Pericardium fibroblast (primary cell): ENCODE measurements around the gene EPX. TPM values are rescaled to one million over a fixed set of nuclear protein-coding genes. Genes with fewer than 3 reads are reported as not detected.

Experiments
- total RNA-seq: library from RNA; depleted of rRNA; stranded (reverse); fragments of >200 nt; gene quantifications from 2 replicates; pipeline ENCODE4 v1.2.3, GENCODE V29; 2015

EPX gene, protein sequence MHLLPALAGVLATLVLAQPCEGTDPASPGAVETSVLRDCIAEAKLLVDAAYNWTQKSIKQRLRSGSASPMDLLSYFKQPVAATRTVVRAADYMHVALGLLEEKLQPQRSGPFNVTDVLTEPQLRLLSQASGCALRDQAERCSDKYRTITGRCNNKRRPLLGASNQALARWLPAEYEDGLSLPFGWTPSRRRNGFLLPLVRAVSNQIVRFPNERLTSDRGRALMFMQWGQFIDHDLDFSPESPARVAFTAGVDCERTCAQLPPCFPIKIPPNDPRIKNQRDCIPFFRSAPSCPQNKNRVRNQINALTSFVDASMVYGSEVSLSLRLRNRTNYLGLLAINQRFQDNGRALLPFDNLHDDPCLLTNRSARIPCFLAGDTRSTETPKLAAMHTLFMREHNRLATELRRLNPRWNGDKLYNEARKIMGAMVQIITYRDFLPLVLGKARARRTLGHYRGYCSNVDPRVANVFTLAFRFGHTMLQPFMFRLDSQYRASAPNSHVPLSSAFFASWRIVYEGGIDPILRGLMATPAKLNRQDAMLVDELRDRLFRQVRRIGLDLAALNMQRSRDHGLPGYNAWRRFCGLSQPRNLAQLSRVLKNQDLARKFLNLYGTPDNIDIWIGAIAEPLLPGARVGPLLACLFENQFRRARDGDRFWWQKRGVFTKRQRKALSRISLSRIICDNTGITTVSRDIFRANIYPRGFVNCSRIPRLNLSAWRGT
- not detected in 2 replicates for total RNA-seq

DNA sequence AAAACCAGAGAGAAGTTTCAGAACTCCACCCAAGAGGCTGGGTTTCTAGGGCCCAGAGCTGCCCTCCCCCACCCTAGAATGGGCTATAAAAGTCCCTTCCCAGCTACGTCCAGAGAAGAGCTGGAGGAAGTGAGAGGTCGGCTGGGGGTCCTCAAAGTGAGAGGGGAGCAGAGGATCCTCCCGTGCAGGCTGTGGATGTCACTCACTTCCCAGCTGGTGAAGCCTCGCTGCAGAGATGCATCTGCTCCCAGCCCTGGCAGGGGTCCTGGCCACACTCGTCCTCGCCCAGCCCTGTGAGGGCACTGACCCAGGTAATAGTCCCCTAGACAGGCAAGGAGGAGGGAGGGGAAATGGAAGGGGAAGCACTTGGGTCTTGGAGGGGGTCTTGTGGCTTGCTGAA is at the start of gene EPX:
Gene EPX, plus strand, starts transcription at position 115 of the 400 bp plus-strand sequence. Its CDS starts 121 bp downstream, at position 236.

GRCh38 chr17:58147930-58148434 is 44.5 kb upstream of the EPX start, which contains the start of gene OR4D1:
Gene OR4D1 (plus strand): TSS chr17:58148384. CDS start chr17:58155154, 6,770 bp downstream.

GRCh38 chr17:58166682-58167081 is 25.8 kb upstream of the EPX start, which contains the start of gene OR4D2:
Gene OR4D2 (plus strand): TSS chr17:58166982. CDS start chr17:58169656, 2,674 bp downstream.

GRCh38 chr17:58219007-58219788 is 26.7 kb downstream of the EPX start, which contains the start of gene MKS1:
Gene MKS1 (minus strand): TSS chr17:58219255. CDS start chr17:58219230, 25 bp downstream.

DNA sequence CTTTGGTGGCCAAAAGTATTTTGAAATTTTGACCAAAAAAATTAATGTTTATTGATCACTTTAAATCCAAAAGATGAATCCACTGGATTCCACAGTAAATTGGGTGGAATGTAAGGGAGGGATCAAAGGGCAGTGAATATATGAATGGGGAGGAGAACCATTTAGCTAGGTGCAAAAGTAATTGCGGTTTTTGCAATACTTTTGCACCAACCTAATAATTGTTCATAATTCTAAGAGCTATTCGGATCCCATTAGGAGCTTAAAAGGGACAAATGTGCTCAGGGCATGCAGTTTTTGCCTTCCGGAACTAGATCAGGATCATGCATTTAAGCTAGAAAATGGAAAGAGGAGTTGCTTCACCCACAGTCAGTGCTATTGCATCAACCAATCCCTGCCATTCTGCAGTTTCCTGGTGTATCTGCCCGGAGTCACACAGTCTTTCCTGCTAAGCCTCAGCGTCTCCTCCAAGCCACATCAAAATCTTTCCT is 45.7 kb downstream of the EPX start, which contains the start of gene LPO:
Gene LPO, plus strand, starts transcription at position 438 of the 488 bp plus-strand sequence. CDS start 4,396 bp downstream, outside the sequence.

Other genes with a start within 250 kb of the EPX start
- 21.6 and 33.4 TPM in 2 replicates for gene CUEDC1, start 237.3 kb upstream of the EPX start, total RNA-seq
- 31.5 and 44.8 TPM in 2 replicates for gene VEZF1, start 204.5 kb upstream of the EPX start, total RNA-seq
- gene SRSF1, start 185.5 kb upstream of the EPX start, total RNA-seq: 63.1 and 138 TPM in 2 replicates
- gene DYNLL2, start 109.3 kb upstream of the EPX start, total RNA-seq: 9.7 TPM in 2 replicates
- gene OR4D1, start 44.3 kb upstream of the EPX start, total RNA-seq: not detected in 2 replicates
- gene OR4D2, start 25.7 kb upstream of the EPX start, total RNA-seq: not detected in 2 replicates
- 6.2 and 11.3 TPM in 2 replicates for gene MKS1, start 26.5 kb downstream of the EPX start, total RNA-seq
- not detected in 2 replicates for gene LPO, start 45.9 kb downstream of the EPX start, total RNA-seq
- gene MPO, start 88.2 kb downstream of the EPX start, total RNA-seq: not detected in 2 replicates
- gene TSPOAP1, start 136.1 kb downstream of the EPX start, total RNA-seq: under 0.01 and 0.43 TPM in 2 replicates
- 26.6 and 39.6 TPM in 2 replicates for gene SUPT4H1, start 159.5 kb downstream of the EPX start, total RNA-seq
- gene RNF43, start 224.8 kb downstream of the EPX start, total RNA-seq: not detected in 2 replicates